Kidney (tissue), 14 donors: Measurements from ENCODE around the gene CCL19. TPM values are rescaled to one million over a fixed set of nuclear protein-coding genes. Genes with fewer than 3 reads are reported as not detected.
A peak's percentile ranks its signal among the peaks of the same experiment; 100 is the strongest.
"Not testable (repeated sequence)": the region's sequence is repeated elsewhere in the genome, so short reads cannot be mapped to it uniquely, and the experiment has no call there.

Source experiments
- DNase-seq, 5 donors: peaks; one replicate each; pipeline ENCODE4 v3.0.0-alpha.2; 2013 to 2020
- FAIRE-seq: peaks from 2 replicates; lab custom pipeline; 2012; peaks lifted over from hg19 to GRCh38; lab: Jason Lieb, UNC
- H3K27ac ChIP-seq, 2 donors: one replicate each; pipeline ENCODE4 v1.7.0; 2013; ENCODE audit warnings: low read depth in 2 of 2, low read length in 2 of 2, inconsistent platforms in 1 of 2
- H3K27me3 ChIP-seq: one replicate; pipeline ENCODE4 v1.7.1; 2013; ENCODE audit warnings: low read length, inconsistent platforms; ENCODE audit not compliant: control insufficient read depth, insufficient read depth
- H3K36me3 ChIP-seq, 3 donors: one replicate each; pipeline versions ENCODE4 v1.7.0 to v1.7.1; 2013; ENCODE audit warnings: low read length in 3 of 3, control low read depth in 1 of 3, inconsistent platforms in 1 of 3; ENCODE audit not compliant: insufficient read depth in 3 of 3, control insufficient read depth in 2 of 3
- H3K4me1 ChIP-seq, 3 donors: one replicate each; pipeline versions ENCODE4 v1.7.0 to v1.7.1; 2013; ENCODE audit warnings: low read length in 3 of 3, inconsistent platforms in 1 of 3, low read depth in 1 of 3; ENCODE audit not compliant: control insufficient read depth in 2 of 3, insufficient read depth in 2 of 3
- H3K4me3 ChIP-seq, 3 donors: one replicate each; pipeline versions ENCODE4 v1.7.0 to v1.8.1; 2013; ENCODE audit warnings: low read length in 3 of 3, control low read depth in 1 of 3, inconsistent platforms in 1 of 3
- H3K9ac ChIP-seq, 3 donors: one replicate each; pipeline versions ENCODE4 v1.7.0 to v1.7.1; 2013; ENCODE audit warnings: low read length in 3 of 3, control low read depth in 1 of 3, inconsistent platforms in 1 of 3
- H3K9me3 ChIP-seq, 3 donors: one replicate each; pipeline versions ENCODE4 v1.7.0 to v1.7.1; 2013; ENCODE audit warnings: low read length in 3 of 3, control low read depth in 1 of 3, inconsistent platforms in 1 of 3; ENCODE audit not compliant: control insufficient read depth in 2 of 3, insufficient read depth in 1 of 3
- CTCF ChIP-seq: IDR thresholded peaks from 3 replicates; pipeline ENCODE4 v1.5.1; 2012; ENCODE audit warnings: mild to moderate bottlenecking, moderate library complexity, borderline replicate concordance; ENCODE audit not compliant: insufficient read depth; ENCODE audit errors: extremely low read depth
- intact Hi-C: fragments of 100-400 bp; cut with DNase I; formaldehyde crosslinking; loops from one replicate; pipeline ENCODE4 v1.11.1; 2022
- polyA plus RNA-seq: library from polyadenylated mRNA; stranded (reverse); fragments of 350-450 nt; fragmentation: Illumina TruSeq; extraction: RNeasy Lipid Tissue Mini Kit (QIAGEN cat#74804); gene quantifications from one replicate; pipeline ENCODE4 v1.2.3, GENCODE V29; 2014; ENCODE audit warnings: low read depth, low replicate concordance; ENCODE audit not compliant: insufficient read depth
- total RNA-seq: library from RNA; stranded (reverse); fragmentation: NEBNext Ultra II Directional; extraction: Animal tissue kit (Norgen Biotek cat#: 25700); gene quantifications from one replicate; pipeline ENCODE4 v1.2.1, GENCODE V29; 2021
- donor health status: control.
- donor health status: control.
- donor health status: control.
- donor health status: control.
- donor health status: control.
- donor health status: DM: yes; HTN: yes; CAD: no.
- donor health status: Normal renal cell carcinoma (clear cell type).

The CCL19 gene
- total and polyA plus RNA-seq, 2 donors from 2014 or later = 11.4 to 60.8 TPM

GRCh38 chr9:34732886-34733285, 41.8 kb upstream of the CCL19 start:
- Histone ChIP-seq H3K27me3 (no peaks in the 10 kb centered on the region), H3K4me1 (no peaks in the 10 kb centered on the region), H3K9me3 (no peaks in the 10 kb centered on the region), H3K4me3 (no peak overlapping the region), H3K36me3 (no peaks in the 10 kb centered on the region), H3K9ac (no peak overlapping the region), H3K27ac (no peak overlapping the region)
- DNase-seq (no peak), FAIRE-seq (peak; percentile 33)
- intact Hi-C loops = no loop called here
- no peak for TF ChIP-seq CTCF

- Histone ChIP-seq H3K9ac (no peak overlapping the region), H3K36me3 (no peaks in the 10 kb centered on the region), H3K4me1 (no peaks in the 10 kb centered on the region), H3K27me3 (no peaks in the 10 kb centered on the region), H3K9me3 (no peaks in the 10 kb centered on the region), H3K4me3 (no peak overlapping the region), H3K27ac (no peak overlapping the region)
- no peak for TF ChIP-seq CTCF
- intact Hi-C loops = no loop called here
- FAIRE-seq (no peak), DNase-seq (no peak)
Measured at GRCh38 chr9:34732478-34732877, 41.4 kb upstream of the CCL19 start.

- DNase-seq (no peak), FAIRE-seq (no peak)
- no peak for TF ChIP-seq CTCF
- no peaks in the 10 kb centered on the region for H3K9me3 ChIP-seq
- peaks cover 0 to 7% (median 0%) of the 10 kb centered on the region in 3 donors for H3K4me1 ChIP-seq
- no peaks in the 10 kb centered on the region for H3K36me3 ChIP-seq
- H3K27me3 ChIP-seq = no peaks in the 10 kb centered on the region
- no peak overlapping the region for H3K4me3 ChIP-seq
- H3K9ac ChIP-seq = no peak overlapping the region
- intact Hi-C loops = no loop called here
- no peak overlapping the region for H3K27ac ChIP-seq
Measured at GRCh38 chr9:34723141-34723540, 32.1 kb upstream of the CCL19 start.

- H3K9me3 ChIP-seq, H3K27ac ChIP-seq, intact Hi-C loops, H3K4me1 ChIP-seq, H3K4me3 ChIP-seq, H3K9ac ChIP-seq, H3K27me3 ChIP-seq, H3K36me3 ChIP-seq, FAIRE-seq, DNase-seq: not testable (repeated sequence)
Measured at GRCh38 chr9:34719769-34720025, 28.6 kb upstream of the CCL19 start.
